Measurements from ENCODE around the gene GALR2. TPM values are rescaled to one million over a fixed set of nuclear protein-coding genes. Genes with fewer than 3 reads are reported as not detected.

Gene GALR2
- total RNA-seq, 1 donor from 2014 or later, result 0.10 TPM

- DNase-seq (ENCODE audit: low read depth), result no peak
These were observed 5.0 kb downstream of the GALR2 start for GRCh38 chr17:76079535-76079955.

GRCh38 chr17:76079956-76080767 is 5.6 kb downstream of the GALR2 start:
- DNase-seq (ENCODE audit: low read depth), result no peak

- no peak for DNase-seq (ENCODE audit: low read depth)
These were observed 6.2 kb downstream of the GALR2 start for GRCh38 chr17:76080768-76081287.

- DNase-seq (ENCODE audit: low read depth), result no peak
These were observed 7.0 kb downstream of the GALR2 start for GRCh38 chr17:76081295-76082210.

GRCh38 chr17:76082326-76083251 is 8.0 kb downstream of the GALR2 start:
- no peak for DNase-seq (ENCODE audit: low read depth)

- DNase-seq (ENCODE audit: low read depth), result no peak
These were observed 9.1 kb downstream of the GALR2 start for GRCh38 chr17:76083536-76084182.

GRCh38 chr17:76085066-76085730 is 10.6 kb downstream of the GALR2 start:
- no peak for DNase-seq (ENCODE audit: low read depth)

GRCh38 chr17:76085731-76086366 is 11.3 kb downstream of the GALR2 start:
- no peak for DNase-seq (ENCODE audit: low read depth)

GRCh38 chr17:76086384-76086783 is 11.8 kb downstream of the GALR2 start:
- DNase-seq (ENCODE audit: low read depth), result no peak

GRCh38 chr17:76087531-76087930 is 12.9 kb downstream of the GALR2 start:
- no peak for DNase-seq (ENCODE audit: low read depth)

GRCh38 chr17:76088041-76088867 is 13.7 kb downstream of the GALR2 start:
- no peak for DNase-seq (ENCODE audit: low read depth)

GRCh38 chr17:76088868-76089576 is 14.4 kb downstream of the GALR2 start:
- DNase-seq (ENCODE audit: low read depth), result no peak

- no peak for DNase-seq (ENCODE audit: low read depth)
These were observed 15.3 kb downstream of the GALR2 start for GRCh38 chr17:76089680-76090516.

GRCh38 chr17:76090517-76091129 is 16.0 kb downstream of the GALR2 start:
- no peak for DNase-seq (ENCODE audit: low read depth)

GRCh38 chr17:76091526-76092286 is 17.1 kb downstream of the GALR2 start:
- no peak for DNase-seq (ENCODE audit: low read depth)

Data from renal cortical epithelial cell (primary cell).